ENCODE data around the gene HIBCH.

Gene HIBCH

DNA sequence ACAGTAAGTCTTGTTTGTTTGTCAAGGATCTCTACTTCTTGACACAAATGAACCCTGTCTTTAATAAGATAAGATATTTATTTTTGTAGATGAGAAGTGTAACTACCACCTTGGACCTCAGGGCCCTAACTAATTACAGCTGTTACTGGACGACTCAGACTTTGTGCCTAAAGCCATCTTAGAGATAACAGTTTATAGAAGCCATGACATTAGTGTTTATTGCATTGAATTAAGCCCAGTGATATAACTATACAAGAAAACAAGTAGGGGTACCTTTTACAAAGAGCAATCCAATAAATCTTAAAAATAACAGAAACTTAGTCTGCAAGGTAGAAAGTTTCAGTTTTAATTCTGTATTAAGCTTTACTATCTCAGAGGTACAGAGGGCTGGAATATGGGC is 119.0 kb downstream of the HIBCH start:
- Histone ChIP-seq H3K4me3 (ENCODE audit: low read depth, low read length, poor library complexity, severe bottlenecking) (no peak overlapping the region), H3K27me3 (ENCODE audit: insufficient read depth, low read length) (no peaks in the 10 kb centered on the region), H3K9me2 (ENCODE audit: low read depth, low read length) (no peaks in the 10 kb centered on the region), H3K9ac (ENCODE audit: low read length) (no peak overlapping the region), H4K20me1 (ENCODE audit: insufficient read depth, low read length) (no peaks in the 10 kb centered on the region), H3F3A (ENCODE audit: insufficient read depth, low read length) (no peaks in the 10 kb centered on the region), H3K27ac (ENCODE audit: low read depth, low read length, poor library complexity, severe bottlenecking) (no peak overlapping the region), H3K36me3 (ENCODE audit: insufficient read depth, low read length) (peaks cover 9% of the 10 kb centered on the region; the same call in 1 of the 2 replicates), H3K4me2 (ENCODE audit: low read length) (no peak overlapping the region), H3K79me2 (ENCODE audit: insufficient read depth, low read length) (no peaks in the 10 kb centered on the region), H3K4me1 (ENCODE audit: insufficient read depth, low read length, severe bottlenecking) (no peaks in the 10 kb centered on the region), H3K9me3 (ENCODE audit: low read length) (no peaks in the 10 kb centered on the region), H2AFZ (ENCODE audit: low read length) (no peak overlapping the region)
- no peak for TF ChIP-seq CTCF (IDR thresholded peaks at IDR 0.05; ENCODE audit: low read length)
- no peak for TF ChIP-seq EZH2 (IDR thresholded peaks at IDR 0.05; ENCODE audit: borderline replicate concordance, low read length)

- H3K27me3 ChIP-seq (ENCODE audit: insufficient read depth, low read length) = no peaks in the 10 kb centered on the region
- no peaks in the 10 kb centered on the region for H4K20me1 ChIP-seq (ENCODE audit: insufficient read depth, low read length)
- H3F3A ChIP-seq (ENCODE audit: insufficient read depth, low read length) = no peaks in the 10 kb centered on the region
- H3K27ac ChIP-seq (ENCODE audit: low read depth, low read length, poor library complexity, severe bottlenecking) = no peak overlapping the region
- no peak overlapping the region for H2AFZ ChIP-seq (ENCODE audit: low read length)
- no peaks in the 10 kb centered on the region for H3K9me3 ChIP-seq (ENCODE audit: low read length)
- H3K4me1 ChIP-seq (ENCODE audit: insufficient read depth, low read length, severe bottlenecking) = no peaks in the 10 kb centered on the region
- H3K9me2 ChIP-seq (ENCODE audit: low read depth, low read length) = no peaks in the 10 kb centered on the region
- H3K79me2 ChIP-seq (ENCODE audit: insufficient read depth, low read length) = no peaks in the 10 kb centered on the region
- peaks cover 5% of the 10 kb centered on the region; the same call in 1 of the 2 replicates for H3K36me3 ChIP-seq (ENCODE audit: insufficient read depth, low read length)
- H3K4me3 ChIP-seq (ENCODE audit: low read depth, low read length, poor library complexity, severe bottlenecking) = no peak overlapping the region
- TF ChIP-seq CTCF (IDR thresholded peaks at IDR 0.05; ENCODE audit: low read length) = no peak
- no peak for TF ChIP-seq EZH2 (IDR thresholded peaks at IDR 0.05; ENCODE audit: borderline replicate concordance, low read length)
- H3K9ac ChIP-seq (ENCODE audit: low read length) = no peak overlapping the region
- no peak overlapping the region for H3K4me2 ChIP-seq (ENCODE audit: low read length)
Measured at GRCh38 chr2:190199530-190199929, 120.1 kb downstream of the HIBCH start.

- H3K4me2 ChIP-seq (ENCODE audit: low read length) = no peak overlapping the region
- H3K9me3 ChIP-seq (ENCODE audit: low read length) = no peaks in the 10 kb centered on the region
- TF ChIP-seq CTCF (IDR thresholded peaks at IDR 0.05; ENCODE audit: low read length) (no peak), EZH2 (IDR thresholded peaks at IDR 0.05; ENCODE audit: borderline replicate concordance, low read length) (no peak)
- H3K79me2 ChIP-seq (ENCODE audit: insufficient read depth, low read length) = no peaks in the 10 kb centered on the region
- no peak overlapping the region for H3K27ac ChIP-seq (ENCODE audit: low read depth, low read length, poor library complexity, severe bottlenecking)
- no peaks in the 10 kb centered on the region for H4K20me1 ChIP-seq (ENCODE audit: insufficient read depth, low read length)
- no peak overlapping the region for H3K4me3 ChIP-seq (ENCODE audit: low read depth, low read length, poor library complexity, severe bottlenecking)
- H3K9me2 ChIP-seq (ENCODE audit: low read depth, low read length) = no peaks in the 10 kb centered on the region
- H3K27me3 ChIP-seq (ENCODE audit: insufficient read depth, low read length) = no peaks in the 10 kb centered on the region
- H3F3A ChIP-seq (ENCODE audit: insufficient read depth, low read length) = no peaks in the 10 kb centered on the region
- no peak overlapping the region for H2AFZ ChIP-seq (ENCODE audit: low read length)
- no peak overlapping the region for H3K9ac ChIP-seq (ENCODE audit: low read length)
- no peaks in the 10 kb centered on the region for H3K4me1 ChIP-seq (ENCODE audit: insufficient read depth, low read length, severe bottlenecking)
- H3K36me3 ChIP-seq (ENCODE audit: insufficient read depth, low read length) = peaks cover 5% of the 10 kb centered on the region; the same call in 1 of the 2 replicates
Measured at GRCh38 chr2:190199109-190199508, 120.5 kb downstream of the HIBCH start.
